ENCODE measurements around the gene MALT1. TPM values are rescaled to one million over a fixed set of nuclear protein-coding genes. Genes with fewer than 3 reads are reported as not detected.

MALT1 gene
- total and polyA plus RNA-seq, 2 experiments from 2014 or later = 5.2 to 18.8 TPM

DNA sequence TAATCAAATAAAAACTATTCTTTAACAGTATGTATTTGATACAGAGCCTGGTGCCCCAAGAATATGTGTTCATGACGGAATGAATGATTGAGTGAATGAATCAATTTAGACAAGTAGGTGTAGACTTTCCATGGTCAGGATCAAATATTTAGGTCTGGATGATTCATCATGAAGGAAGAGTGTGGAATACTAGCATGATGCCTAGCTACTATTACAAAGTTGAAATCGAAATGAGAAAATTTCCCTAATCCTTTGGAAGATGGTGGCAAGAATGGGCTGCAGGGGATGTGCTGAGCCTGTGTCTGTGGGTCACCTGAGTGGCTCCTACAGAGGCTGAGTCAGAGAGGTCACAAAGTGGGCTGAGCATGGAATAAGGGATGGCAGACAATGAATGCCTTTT is 3.1 kb upstream of the MALT1 start:
- H3K9me3 Mint-ChIP-seq = no peaks in the 10 kb centered on the region
- TF ChIP-seq NANOG (IDR thresholded peaks at IDR 0.05; ENCODE audit: borderline replicate concordance) (no peak), ZNF331 (CRISPR knock-in tag; IDR thresholded peaks at IDR 0.05; ENCODE audit: low read depth) (no peak), ZNF114 (CRISPR knock-in tag; IDR thresholded peaks at IDR 0.05) (no peak), EZH2phosphoT487 (IDR thresholded peaks at IDR 0.05; ENCODE audit: unreplicated experiment) (no peak), EZH2 (IDR thresholded peaks at IDR 0.05; ENCODE audit: low read depth, unreplicated experiment) (no peak), STAT1 (IDR thresholded peaks at IDR 0.05; ENCODE audit: unreplicated experiment) (no peak), CREB1 (CRISPR knock-in tag; IDR thresholded peaks at IDR 0.05; ENCODE audit: low read depth) (no peak), JUNB (IDR thresholded peaks at IDR 0.05; ENCODE audit: unreplicated experiment) (no peak), POLR2AphosphoS5 (IDR thresholded peaks at IDR 0.05; ENCODE audit: low read depth) (no peak)
- TF ChIP-seq, protein P1, sequence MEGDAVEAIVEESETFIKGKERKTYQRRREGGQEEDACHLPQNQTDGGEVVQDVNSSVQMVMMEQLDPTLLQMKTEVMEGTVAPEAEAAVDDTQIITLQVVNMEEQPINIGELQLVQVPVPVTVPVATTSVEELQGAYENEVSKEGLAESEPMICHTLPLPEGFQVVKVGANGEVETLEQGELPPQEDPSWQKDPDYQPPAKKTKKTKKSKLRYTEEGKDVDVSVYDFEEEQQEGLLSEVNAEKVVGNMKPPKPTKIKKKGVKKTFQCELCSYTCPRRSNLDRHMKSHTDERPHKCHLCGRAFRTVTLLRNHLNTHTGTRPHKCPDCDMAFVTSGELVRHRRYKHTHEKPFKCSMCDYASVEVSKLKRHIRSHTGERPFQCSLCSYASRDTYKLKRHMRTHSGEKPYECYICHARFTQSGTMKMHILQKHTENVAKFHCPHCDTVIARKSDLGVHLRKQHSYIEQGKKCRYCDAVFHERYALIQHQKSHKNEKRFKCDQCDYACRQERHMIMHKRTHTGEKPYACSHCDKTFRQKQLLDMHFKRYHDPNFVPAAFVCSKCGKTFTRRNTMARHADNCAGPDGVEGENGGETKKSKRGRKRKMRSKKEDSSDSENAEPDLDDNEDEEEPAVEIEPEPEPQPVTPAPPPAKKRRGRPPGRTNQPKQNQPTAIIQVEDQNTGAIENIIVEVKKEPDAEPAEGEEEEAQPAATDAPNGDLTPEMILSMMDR (conservative IDR thresholded peaks at IDR 0.05; ENCODE audit: low read depth in 2 of 2) = no peak
- TF ChIP-seq, protein P2, sequence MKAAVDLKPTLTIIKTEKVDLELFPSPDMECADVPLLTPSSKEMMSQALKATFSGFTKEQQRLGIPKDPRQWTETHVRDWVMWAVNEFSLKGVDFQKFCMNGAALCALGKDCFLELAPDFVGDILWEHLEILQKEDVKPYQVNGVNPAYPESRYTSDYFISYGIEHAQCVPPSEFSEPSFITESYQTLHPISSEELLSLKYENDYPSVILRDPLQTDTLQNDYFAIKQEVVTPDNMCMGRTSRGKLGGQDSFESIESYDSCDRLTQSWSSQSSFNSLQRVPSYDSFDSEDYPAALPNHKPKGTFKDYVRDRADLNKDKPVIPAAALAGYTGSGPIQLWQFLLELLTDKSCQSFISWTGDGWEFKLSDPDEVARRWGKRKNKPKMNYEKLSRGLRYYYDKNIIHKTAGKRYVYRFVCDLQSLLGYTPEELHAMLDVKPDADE (IDR thresholded peaks at IDR 0.05) = no peak
- TF ChIP-seq, protein P3, sequence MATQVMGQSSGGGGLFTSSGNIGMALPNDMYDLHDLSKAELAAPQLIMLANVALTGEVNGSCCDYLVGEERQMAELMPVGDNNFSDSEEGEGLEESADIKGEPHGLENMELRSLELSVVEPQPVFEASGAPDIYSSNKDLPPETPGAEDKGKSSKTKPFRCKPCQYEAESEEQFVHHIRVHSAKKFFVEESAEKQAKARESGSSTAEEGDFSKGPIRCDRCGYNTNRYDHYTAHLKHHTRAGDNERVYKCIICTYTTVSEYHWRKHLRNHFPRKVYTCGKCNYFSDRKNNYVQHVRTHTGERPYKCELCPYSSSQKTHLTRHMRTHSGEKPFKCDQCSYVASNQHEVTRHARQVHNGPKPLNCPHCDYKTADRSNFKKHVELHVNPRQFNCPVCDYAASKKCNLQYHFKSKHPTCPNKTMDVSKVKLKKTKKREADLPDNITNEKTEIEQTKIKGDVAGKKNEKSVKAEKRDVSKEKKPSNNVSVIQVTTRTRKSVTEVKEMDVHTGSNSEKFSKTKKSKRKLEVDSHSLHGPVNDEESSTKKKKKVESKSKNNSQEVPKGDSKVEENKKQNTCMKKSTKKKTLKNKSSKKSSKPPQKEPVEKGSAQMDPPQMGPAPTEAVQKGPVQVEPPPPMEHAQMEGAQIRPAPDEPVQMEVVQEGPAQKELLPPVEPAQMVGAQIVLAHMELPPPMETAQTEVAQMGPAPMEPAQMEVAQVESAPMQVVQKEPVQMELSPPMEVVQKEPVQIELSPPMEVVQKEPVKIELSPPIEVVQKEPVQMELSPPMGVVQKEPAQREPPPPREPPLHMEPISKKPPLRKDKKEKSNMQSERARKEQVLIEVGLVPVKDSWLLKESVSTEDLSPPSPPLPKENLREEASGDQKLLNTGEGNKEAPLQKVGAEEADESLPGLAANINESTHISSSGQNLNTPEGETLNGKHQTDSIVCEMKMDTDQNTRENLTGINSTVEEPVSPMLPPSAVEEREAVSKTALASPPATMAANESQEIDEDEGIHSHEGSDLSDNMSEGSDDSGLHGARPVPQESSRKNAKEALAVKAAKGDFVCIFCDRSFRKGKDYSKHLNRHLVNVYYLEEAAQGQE (IDR thresholded peaks at IDR 0.05; ENCODE audit: unreplicated experiment) = no peak
- TF ChIP-seq, protein P4, sequence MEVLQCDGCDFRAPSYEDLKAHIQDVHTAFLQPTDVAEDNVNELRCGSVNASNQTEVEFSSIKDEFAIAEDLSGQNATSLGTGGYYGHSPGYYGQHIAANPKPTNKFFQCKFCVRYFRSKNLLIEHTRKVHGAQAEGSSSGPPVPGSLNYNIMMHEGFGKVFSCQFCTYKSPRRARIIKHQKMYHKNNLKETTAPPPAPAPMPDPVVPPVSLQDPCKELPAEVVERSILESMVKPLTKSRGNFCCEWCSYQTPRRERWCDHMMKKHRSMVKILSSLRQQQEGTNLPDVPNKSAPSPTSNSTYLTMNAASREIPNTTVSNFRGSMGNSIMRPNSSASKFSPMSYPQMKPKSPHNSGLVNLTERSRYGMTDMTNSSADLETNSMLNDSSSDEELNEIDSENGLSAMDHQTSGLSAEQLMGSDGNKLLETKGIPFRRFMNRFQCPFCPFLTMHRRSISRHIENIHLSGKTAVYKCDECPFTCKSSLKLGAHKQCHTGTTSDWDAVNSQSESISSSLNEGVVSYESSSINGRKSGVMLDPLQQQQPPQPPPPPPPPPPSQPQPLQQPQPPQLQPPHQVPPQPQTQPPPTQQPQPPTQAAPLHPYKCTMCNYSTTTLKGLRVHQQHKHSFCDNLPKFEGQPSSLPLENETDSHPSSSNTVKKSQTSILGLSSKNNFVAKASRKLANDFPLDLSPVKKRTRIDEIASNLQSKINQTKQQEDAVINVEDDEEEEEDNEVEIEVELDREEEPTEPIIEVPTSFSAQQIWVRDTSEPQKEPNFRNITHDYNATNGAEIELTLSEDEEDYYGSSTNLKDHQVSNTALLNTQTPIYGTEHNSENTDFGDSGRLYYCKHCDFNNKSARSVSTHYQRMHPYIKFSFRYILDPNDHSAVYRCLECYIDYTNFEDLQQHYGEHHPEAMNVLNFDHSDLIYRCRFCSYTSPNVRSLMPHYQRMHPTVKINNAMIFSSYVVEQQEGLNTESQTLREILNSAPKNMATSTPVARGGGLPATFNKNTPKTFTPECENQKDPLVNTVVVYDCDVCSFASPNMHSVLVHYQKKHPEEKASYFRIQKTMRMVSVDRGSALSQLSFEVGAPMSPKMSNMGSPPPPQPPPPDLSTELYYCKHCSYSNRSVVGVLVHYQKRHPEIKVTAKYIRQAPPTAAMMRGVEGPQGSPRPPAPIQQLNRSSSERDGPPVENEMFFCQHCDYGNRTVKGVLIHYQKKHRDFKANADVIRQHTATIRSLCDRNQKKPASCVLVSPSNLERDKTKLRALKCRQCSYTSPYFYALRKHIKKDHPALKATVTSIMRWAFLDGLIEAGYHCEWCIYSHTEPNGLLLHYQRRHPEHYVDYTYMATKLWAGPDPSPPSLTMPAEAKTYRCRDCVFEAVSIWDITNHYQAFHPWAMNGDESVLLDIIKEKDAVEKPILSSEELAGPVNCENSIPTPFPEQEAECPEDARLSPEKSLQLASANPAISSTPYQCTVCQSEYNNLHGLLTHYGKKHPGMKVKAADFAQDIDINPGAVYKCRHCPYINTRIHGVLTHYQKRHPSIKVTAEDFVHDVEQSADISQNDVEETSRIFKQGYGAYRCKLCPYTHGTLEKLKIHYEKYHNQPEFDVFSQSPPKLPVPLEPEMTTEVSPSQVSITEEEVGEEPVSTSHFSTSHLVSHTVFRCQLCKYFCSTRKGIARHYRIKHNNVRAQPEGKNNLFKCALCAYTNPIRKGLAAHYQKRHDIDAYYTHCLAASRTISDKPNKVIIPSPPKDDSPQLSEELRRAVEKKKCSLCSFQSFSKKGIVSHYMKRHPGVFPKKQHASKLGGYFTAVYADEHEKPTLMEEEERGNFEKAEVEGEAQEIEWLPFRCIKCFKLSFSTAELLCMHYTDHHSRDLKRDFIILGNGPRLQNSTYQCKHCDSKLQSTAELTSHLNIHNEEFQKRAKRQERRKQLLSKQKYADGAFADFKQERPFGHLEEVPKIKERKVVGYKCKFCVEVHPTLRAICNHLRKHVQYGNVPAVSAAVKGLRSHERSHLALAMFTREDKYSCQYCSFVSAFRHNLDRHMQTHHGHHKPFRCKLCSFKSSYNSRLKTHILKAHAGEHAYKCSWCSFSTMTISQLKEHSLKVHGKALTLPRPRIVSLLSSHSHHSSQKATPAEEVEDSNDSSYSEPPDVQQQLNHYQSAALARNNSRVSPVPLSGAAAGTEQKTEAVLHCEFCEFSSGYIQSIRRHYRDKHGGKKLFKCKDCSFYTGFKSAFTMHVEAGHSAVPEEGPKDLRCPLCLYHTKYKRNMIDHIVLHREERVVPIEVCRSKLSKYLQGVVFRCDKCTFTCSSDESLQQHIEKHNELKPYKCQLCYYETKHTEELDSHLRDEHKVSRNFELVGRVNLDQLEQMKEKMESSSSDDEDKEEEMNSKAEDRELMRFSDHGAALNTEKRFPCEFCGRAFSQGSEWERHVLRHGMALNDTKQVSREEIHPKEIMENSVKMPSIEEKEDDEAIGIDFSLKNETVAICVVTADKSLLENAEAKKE (CRISPR knock-in tag; IDR thresholded peaks at IDR 0.05) = no peak
- no peaks in the 10 kb centered on the region for H3K36me3 ChIP-seq (ENCODE audit: insufficient read depth)
- no peak overlapping the region for H2AFZ ChIP-seq
- no peak overlapping the region for H3K27ac ChIP-seq (ENCODE audit: low read depth)
- no peak overlapping the region for H3K4me3 Mint-ChIP-seq
- H3K9me2 ChIP-seq (ENCODE audit: insufficient read depth) = no peaks in the 10 kb centered on the region
- H3K4me2 ChIP-seq = no peak overlapping the region
- no peaks in the 10 kb centered on the region for H3K27me3 ChIP-seq (ENCODE audit: insufficient read depth)
- no peak overlapping the region for H3K27ac Mint-ChIP-seq
- no peak for DNase-seq (ENCODE audit: low spot score)
- no peak for ATAC-seq
- peaks cover 17% of the 10 kb centered on the region for H3K4me1 ChIP-seq (ENCODE audit: insufficient read depth)
- no peak overlapping the region for H3K4me3 ChIP-seq
- H3K36me3 Mint-ChIP-seq (ENCODE audit: low read depth) = no peaks in the 10 kb centered on the region
- peaks cover 13% of the 10 kb centered on the region for H3K4me1 Mint-ChIP-seq
- H3K79me2 ChIP-seq (replicated peaks; ENCODE audit: insufficient read depth) = peaks cover 9% of the 10 kb centered on the region
- peaks cover 9% of the 10 kb centered on the region for H3K27me3 Mint-ChIP-seq (ENCODE audit: insufficient read depth, low read depth, poor library complexity)
- peaks cover 15% of the 10 kb centered on the region for H3F3A ChIP-seq (replicated peaks; ENCODE audit: low read depth)
- no peaks in the 10 kb centered on the region; the same call in 1 of the 2 replicates for H4K20me1 ChIP-seq (replicated peaks; ENCODE audit: insufficient read depth)
